Stimulated activated CD4-positive, alpha-beta T cell treated with anti-CD3 and anti-CD28 coated beads, Interleukin-15, amount 100 ng/mL, for 48 hours (primary cell): ENCODE results near the gene TIGAR.
A peak's percentile ranks its signal among the peaks of the same experiment; 100 is the strongest.

Experiments used
- DNase-seq, 2 donors: peaks; one replicate each; pipeline ENCODE4 v3.0.0-alpha.2; 2020; ENCODE audit warnings: low read depth in 2 of 2

Gene TIGAR

DNA sequence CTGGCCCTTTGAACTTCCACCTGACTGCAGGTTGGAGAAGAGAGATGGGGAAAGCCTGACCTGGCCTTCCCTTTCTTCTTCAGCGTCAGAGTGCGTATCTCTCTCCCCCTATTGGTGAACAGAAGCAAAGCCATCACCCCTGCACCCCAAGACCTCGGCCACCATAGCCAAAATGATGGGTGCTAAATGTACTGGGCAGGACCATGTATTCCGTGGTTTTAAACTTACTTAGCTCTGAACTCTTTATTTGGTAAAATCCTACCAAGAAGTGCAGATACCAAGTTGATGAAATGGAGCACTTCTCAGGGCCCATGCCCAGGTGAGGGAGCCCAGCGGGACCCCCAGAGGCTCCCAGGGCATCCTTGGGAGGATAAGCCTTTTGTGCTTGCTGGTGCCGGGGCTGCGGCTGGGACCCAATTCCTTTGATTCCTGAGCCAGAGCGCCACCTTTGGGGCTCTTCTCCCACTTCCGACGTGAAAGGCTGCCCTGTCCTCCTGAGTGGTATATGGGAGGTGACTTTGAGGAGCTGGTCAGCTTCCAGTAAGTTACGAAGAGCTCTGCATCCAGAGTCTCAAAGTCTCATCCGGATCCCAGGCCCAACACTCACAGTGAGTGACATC, 38.0 kb upstream of the TIGAR start:
- DNase-seq = no peak

- DNase-seq = no peak
Observed at GRCh38 chr12:4283512-4284255, 37.3 kb upstream of the TIGAR start.

GRCh38 chr12:4284306-4284705, 36.7 kb upstream of the TIGAR start:
- DNase-seq = no peak

- no peak for DNase-seq
Observed at GRCh38 chr12:4285070-4285469, 35.9 kb upstream of the TIGAR start.

GRCh38 chr12:4286228-4286627, 34.8 kb upstream of the TIGAR start:
- no peak for DNase-seq

DNA sequence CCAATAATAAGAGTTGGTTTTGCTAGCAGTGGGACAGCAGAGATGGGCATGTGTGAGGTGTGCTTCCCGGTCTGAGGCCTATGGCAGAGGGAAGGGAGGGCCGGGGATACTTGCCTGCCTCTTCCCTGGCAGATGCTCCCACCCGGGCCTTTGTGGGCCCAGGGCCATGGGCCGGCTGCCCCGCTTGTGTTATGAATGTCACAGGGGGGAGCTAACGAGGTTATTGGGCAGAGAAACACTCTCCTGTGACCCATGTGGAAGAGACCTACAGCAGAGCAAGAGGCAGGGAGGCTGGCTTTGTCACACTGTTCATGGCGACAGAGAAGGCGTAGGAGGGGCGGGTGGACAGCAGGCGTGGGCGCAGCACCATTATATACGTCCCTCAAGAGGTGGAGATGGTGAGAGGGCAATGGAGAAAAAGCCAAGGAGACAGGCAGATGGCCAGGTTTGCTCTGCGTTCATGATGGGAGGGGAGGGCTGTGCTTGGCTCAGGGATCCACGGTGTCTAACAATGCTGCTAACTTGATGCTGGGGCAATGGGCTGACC, 34.2 kb upstream of the TIGAR start:
- no peak for DNase-seq

DNA sequence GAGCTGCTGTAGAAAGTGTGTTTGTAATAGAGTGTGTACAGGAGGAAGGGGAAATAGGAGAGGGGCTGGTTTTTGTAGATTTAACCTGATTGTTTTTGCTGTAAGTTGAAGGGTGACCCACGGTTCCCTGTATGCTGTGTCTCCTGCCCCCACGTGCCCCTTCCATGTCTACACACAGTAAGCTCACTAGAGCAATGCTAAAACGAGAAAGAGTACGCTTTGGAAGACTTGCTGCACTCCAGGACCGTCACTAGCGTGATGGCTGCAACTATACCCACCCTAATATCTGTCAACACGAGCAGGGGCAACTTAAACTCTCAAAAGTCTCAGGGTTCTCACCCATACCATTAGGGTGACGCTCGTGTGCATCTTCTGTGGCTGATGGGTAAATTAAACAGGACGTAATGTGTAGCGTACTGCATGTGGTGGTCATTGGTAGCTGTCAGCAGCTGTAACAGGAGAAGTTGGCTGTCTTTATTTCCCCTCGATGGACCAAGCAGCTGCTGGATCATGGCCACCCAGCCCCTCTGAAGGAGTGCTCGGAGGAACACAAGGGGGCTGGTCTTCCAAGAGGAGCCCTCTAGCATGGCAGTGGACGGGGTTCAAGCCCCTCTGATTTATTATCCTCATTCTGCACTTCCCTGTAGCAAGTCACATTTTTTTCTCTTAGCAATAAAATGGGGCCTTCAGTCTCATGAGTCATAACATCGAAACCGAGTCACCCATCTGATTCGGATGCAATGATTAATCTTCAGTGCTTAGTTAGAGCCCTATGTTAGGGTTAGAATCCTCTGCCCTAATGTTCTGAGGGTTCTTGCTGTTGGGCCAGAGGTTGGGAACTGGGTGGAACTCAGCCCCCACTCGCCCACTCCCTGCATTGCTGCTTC, 33.4 kb upstream of the TIGAR start:
- no peak for DNase-seq

DNA sequence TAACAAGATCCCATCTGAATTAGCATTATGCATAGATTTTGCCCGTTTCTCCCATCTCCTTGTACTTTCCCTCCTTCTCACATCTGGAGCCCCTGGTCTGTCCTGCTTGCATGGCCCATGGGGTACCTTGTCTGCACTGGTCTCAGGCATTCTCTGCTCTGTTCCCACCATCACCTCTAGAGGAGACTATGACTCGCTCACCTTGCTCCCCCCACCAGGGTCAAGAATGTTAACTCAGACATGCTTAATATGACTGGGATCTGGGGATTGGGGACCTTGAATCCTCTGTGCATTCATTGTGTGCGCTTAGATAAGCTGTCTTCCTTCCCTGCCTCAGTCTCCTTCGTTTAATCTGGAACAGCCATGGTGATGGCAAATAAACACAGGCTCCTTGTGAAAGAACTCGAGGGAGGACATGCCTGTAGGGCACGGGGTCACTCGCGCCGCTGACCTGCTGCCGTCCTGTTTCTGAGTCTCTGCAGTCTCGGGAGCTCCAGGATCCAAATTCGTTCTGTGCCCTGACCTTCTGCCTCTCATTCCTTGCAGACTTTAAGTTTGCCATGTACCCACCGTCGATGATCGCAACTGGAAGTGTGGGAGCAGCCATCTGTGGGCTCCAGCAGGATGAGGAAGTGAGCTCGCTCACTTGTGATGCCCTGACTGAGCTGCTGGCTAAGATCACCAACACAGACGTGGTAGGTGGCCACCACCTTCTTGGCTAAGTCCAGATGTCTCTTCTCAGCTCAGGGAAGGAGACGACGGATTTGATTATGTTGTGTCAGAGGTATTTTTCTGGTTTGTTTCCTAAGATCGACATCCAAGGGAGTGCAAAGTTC, 32.5 kb upstream of the TIGAR start:
- DNase-seq = no peak

GRCh38 chr12:4289231-4289878, 31.7 kb upstream of the TIGAR start:
- no peak for DNase-seq

GRCh38 chr12:4289998-4290790, 30.8 kb upstream of the TIGAR start:
- DNase-seq = no peak

DNA sequence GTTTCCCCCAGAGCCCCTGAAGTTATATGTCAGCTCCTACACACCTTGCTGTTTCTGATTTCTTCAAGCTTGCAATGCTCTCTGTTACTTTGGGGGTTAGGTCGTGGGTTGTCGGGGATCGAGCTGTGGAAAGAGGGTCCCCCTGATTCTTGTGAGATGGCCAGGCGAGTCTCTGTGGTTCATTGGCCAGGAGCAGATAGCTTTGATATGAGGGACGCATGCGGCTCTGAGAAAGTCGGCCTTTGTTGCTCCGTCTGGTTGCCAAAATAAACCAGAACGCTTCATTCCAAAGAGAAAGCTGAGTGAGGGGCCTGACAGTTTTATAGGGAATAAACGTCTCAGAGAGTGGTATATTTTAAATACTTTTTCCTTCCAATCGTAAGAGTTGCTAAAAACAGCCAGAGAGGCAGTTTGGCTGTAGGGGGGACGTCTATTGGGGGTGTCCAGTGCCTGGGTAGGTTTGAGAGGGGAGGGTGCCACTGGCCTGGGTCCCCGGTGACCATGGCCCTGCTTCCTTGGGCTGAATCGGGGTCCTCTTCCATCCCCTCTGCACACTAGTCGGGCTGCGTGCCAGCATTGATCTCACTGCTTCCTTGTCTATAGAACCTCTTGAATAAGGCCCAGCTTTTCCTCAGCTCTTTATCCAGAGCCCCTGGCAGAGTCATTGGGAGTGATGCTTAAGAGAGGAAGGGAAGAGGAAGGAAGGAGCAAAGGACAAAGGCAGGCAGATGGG, 28.5 kb upstream of the TIGAR start:
- no peak for DNase-seq

GRCh38 chr12:4293299-4293965, 27.6 kb upstream of the TIGAR start:
- peak in 1 of 2 donors; percentile 42 for DNase-seq

DNA sequence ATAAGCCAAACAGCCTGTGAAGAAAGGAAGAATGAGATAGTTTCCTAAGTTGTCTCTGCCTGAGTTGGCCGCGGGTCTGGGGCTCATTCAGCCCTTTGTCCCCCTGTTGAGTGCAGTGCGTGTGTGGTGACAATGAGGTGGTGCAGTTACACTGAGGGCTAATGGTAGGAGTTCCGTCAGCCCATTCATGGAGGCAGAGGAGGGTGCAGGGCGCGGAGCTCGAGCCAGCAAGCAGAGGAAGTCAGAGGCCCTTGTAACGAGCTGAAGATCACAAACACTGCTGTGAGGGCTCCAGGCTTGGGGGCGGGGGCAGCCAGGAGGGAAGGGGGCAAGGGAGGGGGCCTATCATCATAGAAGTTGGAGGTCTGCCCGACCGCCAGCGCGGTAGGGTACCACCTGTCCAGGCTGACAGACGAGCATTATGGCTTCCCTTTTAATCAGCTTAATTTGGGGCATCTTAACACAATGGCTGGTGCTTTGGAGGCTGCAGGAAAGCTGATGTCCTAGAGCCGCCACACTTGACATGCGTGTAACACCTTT, 27.0 kb upstream of the TIGAR start:
- DNase-seq = no peak

- DNase-seq = no peak
Observed at GRCh38 chr12:4296751-4297150, 24.3 kb upstream of the TIGAR start.

DNA sequence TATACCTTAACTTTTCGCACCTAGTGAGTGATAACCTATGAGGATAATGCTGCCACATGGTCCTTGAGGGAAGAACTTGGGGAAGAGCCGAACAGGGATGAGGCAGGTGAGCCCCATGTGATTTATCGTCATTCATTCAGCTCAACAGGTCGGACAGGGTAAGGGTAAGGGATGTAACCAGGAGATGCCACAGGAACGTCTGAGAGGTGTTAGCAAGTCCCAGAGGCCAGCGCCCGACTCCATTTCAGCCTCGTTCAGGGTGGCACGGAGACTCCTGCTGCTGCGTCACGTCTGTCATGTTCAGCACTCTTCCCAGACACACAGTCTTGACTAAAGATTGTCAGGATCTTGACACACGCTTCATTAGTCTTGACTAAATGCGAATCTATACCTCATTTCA, 23.4 kb upstream of the TIGAR start:
- DNase-seq = no peak

DNA sequence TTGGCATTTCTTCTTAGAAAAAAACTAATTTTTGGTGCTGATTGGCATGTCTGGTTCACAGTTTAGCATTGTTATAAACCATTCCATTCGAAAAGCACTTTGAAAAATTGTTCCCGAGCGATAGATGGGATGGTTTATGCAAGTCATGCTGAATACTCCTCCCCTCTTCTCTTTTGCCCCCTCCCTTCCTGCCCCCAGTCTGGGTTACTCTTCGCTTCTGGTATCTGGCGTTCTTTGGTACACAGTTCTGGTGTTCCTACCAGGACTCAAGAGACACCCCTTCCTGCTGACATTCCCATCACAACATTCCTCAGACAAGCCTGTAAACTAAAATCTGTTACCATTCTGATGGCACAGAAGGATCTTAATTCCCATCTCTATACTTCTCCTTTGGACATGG, 20.1 kb upstream of the TIGAR start:
- no peak for DNase-seq

- no peak for DNase-seq
Observed at GRCh38 chr12:4301932-4302501, 19.0 kb upstream of the TIGAR start.

DNA sequence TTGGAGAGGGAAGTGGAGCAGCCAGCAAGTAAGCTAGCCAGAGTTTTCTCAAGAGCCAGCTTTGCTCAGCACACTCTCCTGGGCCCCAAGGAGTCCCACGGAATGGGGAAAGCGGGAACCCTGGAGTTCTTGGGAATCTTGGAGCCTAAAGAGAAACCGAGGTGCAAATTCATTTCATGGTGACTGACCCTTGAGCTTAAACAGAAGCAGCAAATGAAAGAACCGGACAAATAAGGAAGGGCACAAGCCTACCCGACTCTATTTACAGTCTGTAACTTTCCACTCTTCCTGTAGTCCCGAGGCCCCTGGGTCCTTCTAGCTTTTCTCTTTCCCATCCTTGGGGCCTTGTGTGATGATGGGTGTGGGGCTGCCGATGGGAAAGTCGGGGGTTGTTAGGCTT, 18.1 kb upstream of the TIGAR start:
- DNase-seq = no peak
